Activated CD4-positive, alpha-beta memory T cell treated with anti-CD3 and anti-CD28 coated beads, Interleukin-2, amount 10 ng/mL, durations not matched to agents 7 days and 5 days (primary cell): ENCODE results near the gene YLPM1. TPM values are rescaled to one million over a fixed set of nuclear protein-coding genes. Genes with fewer than 3 reads are reported as not detected.

Source experiments
- CTCF ChIA-PET: fragments of 350-600 bp; sonication (Branson Sonifier 250); formaldehyde crosslinking; loops from one replicate; lab custom pipeline; 2021; ENCODE audit warnings: antibody characterized with exemption, inconsistent platforms; lab: Charles Lee
- POLR2A ChIA-PET: fragments of 350-600 bp; sonication (Branson Sonifier 250); formaldehyde crosslinking; loops from one replicate; lab custom pipeline; 2021; ENCODE audit warnings: antibody characterized with exemption; lab: Charles Lee
- DNase-seq: peaks from one replicate; pipeline ENCODE4 v3.0.0-alpha.2; 2020
- H3K27ac Mint-ChIP-seq: one replicate; pipeline ENCODE4 v1.8.0; 2021; ENCODE audit warnings: mild to moderate bottlenecking, mixed read lengths
- H3K27me3 Mint-ChIP-seq: one replicate; pipeline ENCODE4 v1.8.0; 2021; ENCODE audit warnings: mixed read lengths
- H3K36me3 Mint-ChIP-seq: one replicate; pipeline ENCODE4 v1.8.0; 2021; ENCODE audit warnings: low read depth, mixed read lengths
- H3K4me1 Mint-ChIP-seq: one replicate; pipeline ENCODE4 v1.8.0; 2021; ENCODE audit warnings: mixed read lengths
- H3K4me3 Mint-ChIP-seq: one replicate; pipeline ENCODE4 v1.8.0; 2021; ENCODE audit warnings: mild to moderate bottlenecking, mixed read lengths
- H3K9me3 Mint-ChIP-seq: one replicate; pipeline ENCODE4 v1.8.0; 2021; ENCODE audit warnings: mixed read lengths
- total RNA-seq, 2 experiments: library from RNA; stranded (reverse); gene quantifications; one replicate each; pipeline ENCODE4 v1.2.3, GENCODE V29; 2021

Gene YLPM1
- total RNA-seq, 2 experiments from 2014 or later = 52.3 to 55.4 TPM

- peaks cover 11% of the 10 kb centered on the region for H3K4me1 Mint-ChIP-seq
- no peak for DNase-seq
- H3K36me3 Mint-ChIP-seq = no peaks in the 10 kb centered on the region
- POLR2A ChIA-PET = interaction anchor here (0.9 to 2.1 kb wide), 3 partner anchors 10 to 57 kb away, joined by 3 to 7 read pairs (median 3); no protein-coding TSS in a partner anchor
- H3K4me3 Mint-ChIP-seq = no peak overlapping the region
- CTCF ChIA-PET = interaction anchor here (0.8 to 3.9 kb wide), 6 partner anchors 8 to 244 kb away, joined by 3 to 23 read pairs (median 6); no protein-coding TSS in a partner anchor
- no peaks in the 10 kb centered on the region for H3K9me3 Mint-ChIP-seq
- H3K27me3 Mint-ChIP-seq = peaks cover 4% of the 10 kb centered on the region
- no peak overlapping the region for H3K27ac Mint-ChIP-seq
These were observed 89.9 kb downstream of the YLPM1 start for GRCh38 chr14:74852922-74853530.

GRCh38 chr14:74853581-74853980, 90.5 kb downstream of the YLPM1 start:
- DNase-seq = no peak
- ChIA-PET CTCF (interaction anchor here (1.6 to 3.9 kb wide), 5 partner anchors 8 to 244 kb away, joined by 4 to 23 read pairs (median 7); no protein-coding TSS in a partner anchor), POLR2A (interaction anchor here (2.1 to 2.3 kb wide), 2 partner anchors 28 to 29 kb away, joined by 7 read pairs; partner anchors contain the start of gene DLST)
- Mint-ChIP-seq H3K9me3 (no peaks in the 10 kb centered on the region), H3K36me3 (no peaks in the 10 kb centered on the region), H3K27me3 (peaks cover 4% of the 10 kb centered on the region), H3K4me3 (no peak overlapping the region), H3K4me1 (peaks cover 11% of the 10 kb centered on the region), H3K27ac (no peak overlapping the region)

DNA sequence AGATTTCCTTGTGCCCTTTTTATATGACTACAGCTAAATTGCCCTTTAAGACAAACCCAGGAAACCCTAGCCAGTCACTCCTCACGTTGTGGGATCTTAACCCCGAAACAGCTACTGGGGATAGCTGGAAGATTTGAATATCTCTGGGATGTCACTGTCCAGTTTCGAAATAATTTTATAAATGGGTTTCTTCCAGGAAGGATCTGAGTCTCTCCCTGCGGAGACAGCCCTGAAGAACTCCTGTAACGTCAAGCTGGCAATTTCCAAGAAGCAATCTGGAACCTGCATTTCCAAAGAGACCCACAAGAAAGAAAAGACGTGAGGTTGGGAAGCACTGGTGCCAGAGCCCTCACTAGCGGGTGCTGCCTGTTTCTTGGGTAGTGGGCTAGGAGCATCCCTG, 91.9 kb downstream of the YLPM1 start:
- peaks cover 2% of the 10 kb centered on the region for H3K27me3 Mint-ChIP-seq
- H3K9me3 Mint-ChIP-seq = no peaks in the 10 kb centered on the region
- POLR2A ChIA-PET = interaction anchor here (0.9 to 2.3 kb wide), 3 partner anchors 13 to 30 kb away, joined by 4 to 7 read pairs (median 4); partner anchors contain the start of gene DLST
- H3K4me1 Mint-ChIP-seq = peaks cover 11% of the 10 kb centered on the region
- CTCF ChIA-PET = interaction anchor here (0.8 to 3.9 kb wide), 2 partner anchors 20 to 50 kb away, joined by 4 to 16 read pairs; partner anchors contain the start of gene PROX2
- DNase-seq = no peak
- no peaks in the 10 kb centered on the region for H3K36me3 Mint-ChIP-seq
- H3K27ac Mint-ChIP-seq = no peak overlapping the region
- no peak overlapping the region for H3K4me3 Mint-ChIP-seq

DNA sequence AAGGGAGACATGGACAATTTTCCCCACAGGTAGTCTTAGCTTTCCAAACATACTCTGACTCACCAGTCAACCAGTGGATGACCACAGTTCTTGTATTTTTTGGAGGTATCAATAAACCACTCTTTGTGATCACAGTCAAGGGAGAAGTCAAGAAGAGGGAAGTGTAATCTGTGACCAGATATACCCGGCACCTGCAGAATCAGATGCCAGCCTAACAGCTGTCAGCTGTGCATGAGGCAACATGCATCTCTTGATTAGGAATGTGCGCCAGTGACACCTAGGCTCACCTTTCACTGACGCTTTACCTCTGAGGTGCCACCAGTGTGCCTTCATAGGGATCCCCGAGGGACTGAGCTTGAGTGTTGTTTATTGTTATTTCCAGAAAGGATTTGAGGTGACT, 92.8 kb downstream of the YLPM1 start:
- no peak for DNase-seq
- H3K4me3 Mint-ChIP-seq = no peak overlapping the region
- H3K36me3 Mint-ChIP-seq = no peaks in the 10 kb centered on the region
- ChIA-PET POLR2A (interaction anchor here (0.9 to 2.3 kb wide), 5 partner anchors 9 to 29 kb away, joined by 4 to 7 read pairs (median 4); partner anchors contain the start of gene DLST), CTCF (interaction anchor here (1.3 to 3.9 kb wide), 3 partner anchors 49 to 247 kb away, joined by 4 to 16 read pairs (median 5); no protein-coding TSS in a partner anchor)
- H3K27ac Mint-ChIP-seq = no peak overlapping the region
- no peaks in the 10 kb centered on the region for H3K9me3 Mint-ChIP-seq
- H3K4me1 Mint-ChIP-seq = peaks cover 11% of the 10 kb centered on the region
- peaks cover 2% of the 10 kb centered on the region for H3K27me3 Mint-ChIP-seq

DNA sequence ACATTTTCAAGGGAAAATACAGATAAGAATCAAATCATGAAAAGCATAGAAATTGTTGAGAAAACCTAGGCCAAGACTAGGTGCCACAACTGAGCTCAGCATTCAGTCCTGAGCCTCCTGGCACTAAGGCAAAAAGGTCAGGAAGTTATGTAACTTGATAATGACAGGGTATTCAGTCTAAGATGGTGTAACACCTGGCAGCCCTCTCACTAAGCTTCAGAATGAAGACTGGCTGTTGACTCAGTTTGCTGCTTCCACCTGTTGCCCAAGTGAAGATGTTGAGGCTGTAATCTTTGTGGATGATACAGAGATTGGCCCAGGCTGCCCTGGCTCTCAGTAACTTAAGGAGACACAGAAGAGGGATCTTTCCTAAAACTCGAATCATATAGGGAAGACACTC, 93.2 kb downstream of the YLPM1 start:
- ChIA-PET CTCF (interaction anchor here (1.0 to 8.9 kb wide), 6 partner anchors 49 to 248 kb away, joined by 3 to 285 read pairs (median 4); no protein-coding TSS in a partner anchor), POLR2A (interaction anchor here (1.0 to 1.9 kb wide), 3 partner anchors 10 to 29 kb away, joined by 4 to 5 read pairs (median 4); no protein-coding TSS in a partner anchor)
- Mint-ChIP-seq H3K27me3 (peaks cover 2% of the 10 kb centered on the region), H3K36me3 (no peaks in the 10 kb centered on the region), H3K9me3 (no peaks in the 10 kb centered on the region), H3K4me1 (peaks cover 11% of the 10 kb centered on the region), H3K27ac (no peak overlapping the region), H3K4me3 (no peak overlapping the region)
- DNase-seq = no peak

GRCh38 chr14:74858022-74858421, 94.9 kb downstream of the YLPM1 start:
- no peaks in the 10 kb centered on the region for H3K9me3 Mint-ChIP-seq
- POLR2A ChIA-PET = interaction anchor here (1.1 kb wide), 1 partner anchor 9 kb away, joined by 4 read pairs; no protein-coding TSS in a partner anchor
- no peak for DNase-seq
- no peak overlapping the region for H3K27ac Mint-ChIP-seq
- H3K4me1 Mint-ChIP-seq = peaks cover 4% of the 10 kb centered on the region
- H3K36me3 Mint-ChIP-seq = no peaks in the 10 kb centered on the region
- no peak overlapping the region for H3K4me3 Mint-ChIP-seq
- CTCF ChIA-PET = interaction anchor here (1.0 to 8.9 kb wide), 7 partner anchors 16 to 249 kb away, joined by 3 to 285 read pairs (median 5); partner anchors contain the start of gene PROX2
- H3K27me3 Mint-ChIP-seq = peaks cover 2% of the 10 kb centered on the region

GRCh38 chr14:74859757-74860552, 96.8 kb downstream of the YLPM1 start:
- Mint-ChIP-seq H3K9me3 (no peaks in the 10 kb centered on the region), H3K4me3 (no peak overlapping the region), H3K27me3 (no peaks in the 10 kb centered on the region), H3K27ac (no peak overlapping the region), H3K4me1 (no peaks in the 10 kb centered on the region), H3K36me3 (no peaks in the 10 kb centered on the region)
- ChIA-PET POLR2A (interaction anchor here (0.6 to 3.8 kb wide), 4 partner anchors 23 to 656 kb away, joined by 3 to 45 read pairs (median 4); partner anchors contain the start of gene NEK9), CTCF (interaction anchor here (0.9 to 8.9 kb wide), 34 partner anchors 9 to 358 kb away, joined by 3 to 285 read pairs (median 6); partner anchors contain the start of genes ACYP1, DLST, NEK9 and PROX2)
- no peak for DNase-seq

DNA sequence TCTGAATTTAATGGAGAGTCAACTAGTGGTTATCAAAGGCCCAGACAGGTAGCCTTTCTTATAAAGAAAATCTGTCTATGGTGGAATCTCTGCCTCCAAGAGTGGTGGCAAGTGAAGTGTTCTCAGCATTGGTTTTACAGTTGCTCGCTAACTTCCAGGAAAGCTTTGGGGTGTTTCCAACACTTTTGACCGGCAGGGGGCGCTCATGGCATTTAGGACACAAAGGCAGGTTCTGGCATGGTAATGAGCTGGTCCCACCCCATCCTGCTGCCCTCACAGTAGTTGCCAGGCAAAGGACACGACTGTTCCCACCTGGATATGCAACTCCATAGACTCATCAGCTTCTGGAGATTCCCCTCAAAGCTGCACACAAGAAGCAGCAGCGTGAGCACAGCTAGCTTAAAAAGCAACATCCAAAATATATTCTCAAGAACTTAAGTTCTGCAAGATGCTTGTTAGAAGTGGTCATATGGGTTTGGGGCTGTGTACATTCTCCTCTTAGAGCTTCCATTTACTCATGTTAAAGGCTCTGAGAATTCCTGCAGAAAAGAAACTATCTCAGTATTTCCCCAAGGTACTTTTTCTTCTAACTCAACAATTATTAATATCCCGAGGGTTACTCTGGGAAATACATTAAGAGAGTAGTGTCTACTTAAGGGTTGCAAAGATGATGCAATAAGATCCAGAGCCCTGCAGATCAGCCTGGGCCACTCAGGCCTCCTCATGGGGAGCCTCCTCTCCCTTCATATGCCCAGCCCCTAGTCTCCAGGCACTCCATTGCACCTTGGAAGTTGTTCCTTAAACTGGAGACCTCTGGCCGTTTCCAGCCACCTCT, 98.0 kb downstream of the YLPM1 start:
- H3K9me3 Mint-ChIP-seq = no peaks in the 10 kb centered on the region
- no peak overlapping the region for H3K4me3 Mint-ChIP-seq
- ChIA-PET CTCF (interaction anchor here (0.7 to 8.9 kb wide), 62 partner anchors 8 to 439 kb away, joined by 3 to 285 read pairs (median 4); partner anchors contain the start of genes ACYP1, DLST, PROX2 and RPS6KL1), POLR2A (interaction anchor here (0.6 to 4.9 kb wide), 10 partner anchors 11 to 654 kb away, joined by 3 to 45 read pairs (median 4); partner anchors contain the start of genes DLST, NEK9 and PROX2)
- peak; percentile 91 for DNase-seq
- no peaks in the 10 kb centered on the region for H3K36me3 Mint-ChIP-seq
- no peaks in the 10 kb centered on the region for H3K27me3 Mint-ChIP-seq
- no peak overlapping the region for H3K27ac Mint-ChIP-seq
- H3K4me1 Mint-ChIP-seq = peaks cover under 1% of the 10 kb centered on the region

DNA sequence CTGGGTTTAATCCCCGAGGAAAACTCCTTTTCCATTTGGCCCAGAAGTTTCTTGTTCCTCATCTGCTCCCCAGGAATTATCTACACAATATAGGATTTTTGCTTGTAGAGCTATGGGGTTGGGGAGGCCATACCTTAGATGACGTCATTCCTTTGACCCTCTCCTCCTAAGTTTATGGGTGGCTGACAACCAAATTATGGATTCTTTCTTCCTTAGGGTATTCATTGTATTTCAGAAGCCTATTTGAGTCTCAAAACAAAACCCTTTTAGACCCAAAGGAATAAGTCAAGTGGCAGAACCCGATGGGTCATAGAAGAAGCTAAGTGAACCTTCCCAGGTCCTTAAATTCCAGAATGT, 98.6 kb downstream of the YLPM1 start:
- Mint-ChIP-seq H3K36me3 (no peaks in the 10 kb centered on the region), H3K9me3 (no peaks in the 10 kb centered on the region), H3K4me3 (no peak overlapping the region), H3K27ac (no peak overlapping the region), H3K27me3 (no peaks in the 10 kb centered on the region), H3K4me1 (peaks cover 6% of the 10 kb centered on the region)
- CTCF ChIA-PET = interaction anchor here (0.6 to 8.9 kb wide), 33 partner anchors 9 to 438 kb away, joined by 3 to 285 read pairs (median 6); partner anchors contain the start of genes DLST, PROX2, RPS6KL1 and YLPM1
- POLR2A ChIA-PET = interaction anchor here (1.1 to 4.9 kb wide), 6 partner anchors 11 to 79 kb away, joined by 3 to 45 read pairs (median 8); partner anchors contain the start of genes DLST and PROX2
- no peak for DNase-seq

GRCh38 chr14:74863274-74863673, 100.2 kb downstream of the YLPM1 start:
- Mint-ChIP-seq H3K4me3 (no peak overlapping the region), H3K9me3 (no peaks in the 10 kb centered on the region), H3K36me3 (no peaks in the 10 kb centered on the region), H3K4me1 (peaks cover 19% of the 10 kb centered on the region), H3K27me3 (no peaks in the 10 kb centered on the region), H3K27ac (no peak overlapping the region)
- ChIA-PET CTCF (interaction anchor here (1.0 to 8.9 kb wide), 7 partner anchors 10 to 224 kb away, joined by 4 to 285 read pairs (median 64); partner anchors contain the start of gene PROX2), POLR2A (interaction anchor here (0.8 to 4.9 kb wide), 4 partner anchors 9 to 43 kb away, joined by 3 to 42 read pairs (median 8); partner anchors contain the start of genes DLST and PROX2)
- DNase-seq = no peak

- no peak overlapping the region for H3K4me3 Mint-ChIP-seq
- no peak for DNase-seq
- no peaks in the 10 kb centered on the region for H3K9me3 Mint-ChIP-seq
- POLR2A ChIA-PET = interaction anchor here (4.9 kb wide), 1 partner anchor 18 kb away, joined by 42 read pairs; the partner anchor contains the start of gene DLST
- no peaks in the 10 kb centered on the region for H3K27me3 Mint-ChIP-seq
- CTCF ChIA-PET = interaction anchor here (1.4 to 8.9 kb wide), 5 partner anchors 11 to 223 kb away, joined by 4 to 285 read pairs (median 99); partner anchors contain the start of gene PROX2
- H3K36me3 Mint-ChIP-seq = no peaks in the 10 kb centered on the region
- H3K4me1 Mint-ChIP-seq = peaks cover 19% of the 10 kb centered on the region
- H3K27ac Mint-ChIP-seq = no peak overlapping the region
These were observed 101.1 kb downstream of the YLPM1 start for GRCh38 chr14:74864198-74864597.
